H1 (cell line): ENCODE measurements around the gene FKBP5. TPM values are rescaled to one million over a fixed set of nuclear protein-coding genes. Genes with fewer than 3 reads are reported as not detected.

Experiments
- CTCF ChIA-PET: fragments of 300-600 bp; sonication (Branson Sonifier 250); formaldehyde crosslinking; loops from one replicate; lab custom pipeline; 2021; ENCODE audit not compliant: partially characterized antibody; lab: Charles Lee
- POLR2A ChIA-PET: fragments of 300-600 bp; sonication (Branson Sonifier 250); formaldehyde crosslinking; loops from one replicate; lab custom pipeline; 2021; ENCODE audit warnings: inconsistent platforms; ENCODE audit not compliant: partially characterized antibody; lab: Charles Lee
- DNase-seq, 2 experiments: peaks; one replicate each; pipeline versions ENCODE4 v3.0.0 to v3.0.0-alpha.2; 2010 to 2022; ENCODE audit warnings: low spot score in 2 of 2, low read depth in 1 of 2, mixed read lengths in 1 of 2
- FAIRE-seq: peaks from 2 replicates; lab custom pipeline; 2011; peaks lifted over from hg19 to GRCh38; lab: Jason Lieb, UNC
- H2AFZ ChIP-seq: 2 replicates; pipeline ENCODE4 v1.8.1; 2012; ENCODE audit warnings: low read length, inconsistent platforms
- H2AK5ac ChIP-seq: 2 replicates; pipeline ENCODE4 v1.6.1; 2013; ENCODE audit warnings: low read depth, low read length
- H2BK120ac ChIP-seq: replicated peaks from 2 replicates; pipeline ENCODE3; 2013; ENCODE audit warnings: low read depth, low read length, inconsistent platforms
- H2BK12ac ChIP-seq: 2 replicates; pipeline ENCODE4 v1.6.1; 2013; ENCODE audit warnings: low read depth, low read length
- H2BK15ac ChIP-seq: 2 replicates; pipeline ENCODE4 v1.6.1; 2013; ENCODE audit warnings: low read length
- H2BK20ac ChIP-seq: 2 replicates; pipeline ENCODE4 v1.6.1; 2013; ENCODE audit warnings: low read length
- H2BK5ac ChIP-seq: 2 replicates; pipeline ENCODE4 v1.6.1; 2013; ENCODE audit warnings: low read depth, low read length
- H3K14ac ChIP-seq: 2 replicates; pipeline ENCODE4 v1.6.1; 2013; ENCODE audit warnings: inconsistent platforms; ENCODE audit not compliant: insufficient read length
- H3K18ac ChIP-seq: 2 replicates; pipeline ENCODE4 v1.6.1; 2013; ENCODE audit warnings: low read length; ENCODE audit errors: extremely low read depth
- H3K23ac ChIP-seq: 2 replicates; pipeline ENCODE4 v1.6.1; 2013; ENCODE audit warnings: inconsistent platforms; ENCODE audit not compliant: insufficient read length
- H3K23me2 ChIP-seq: 2 replicates; pipeline ENCODE4 v1.6.1; 2013; ENCODE audit warnings: low read depth, low read length
- H3K27ac ChIP-seq: 2 replicates; pipeline ENCODE4 v1.6.1; 2011; ENCODE audit warnings: low read depth, low read length, inconsistent platforms
- H3K27me3 ChIP-seq, 4 experiments: replicated peaks in 1 of 4; 1 replicate in 1 of 4; 2 replicates in 3 of 4; pipeline versions ENCODE4 v1.6.1 to v1.8.1; 2011 to 2013; ENCODE audit warnings: low read length in 3 of 4, mild to moderate bottlenecking in 3 of 4, inconsistent platforms in 2 of 4, mixed read lengths in 2 of 4, moderate library complexity in 1 of 4; ENCODE audit not compliant: control insufficient read depth in 3 of 4, insufficient read depth in 3 of 4; ENCODE audit errors: extremely low read depth in 1 of 4
- H3K36me3 ChIP-seq, 4 experiments: 2 replicates each; pipeline versions ENCODE4 v1.6.1 to v1.8.1; 2011 to 2013; ENCODE audit warnings: mild to moderate bottlenecking in 4 of 4, low read length in 3 of 4, moderate library complexity in 2 of 4, control low read depth in 1 of 4, inconsistent platforms in 1 of 4; ENCODE audit not compliant: insufficient read depth in 4 of 4, control insufficient read depth in 2 of 4
- H3K4ac ChIP-seq: replicated peaks from 2 replicates; pipeline ENCODE3; 2013; ENCODE audit warnings: low read length, low read depth, mixed read lengths, inconsistent platforms; ENCODE audit not compliant: insufficient read length
- H3K4me1 ChIP-seq, 4 experiments: replicated peaks in 1 of 4; 1 replicate in 1 of 4; 2 replicates in 3 of 4; pipeline versions ENCODE4 v1.6.1 to v1.8.1; 2011 to 2013; ENCODE audit warnings: low read length in 3 of 4, inconsistent platforms in 2 of 4, mixed read lengths in 1 of 4; ENCODE audit not compliant: insufficient read depth in 4 of 4, control insufficient read depth in 3 of 4
- H3K4me2 ChIP-seq, 2 experiments: 2 replicates each; pipeline versions ENCODE4 v1.6.1 to v1.8.1; 2011 to 2013; ENCODE audit warnings: low read depth in 2 of 2, low read length in 2 of 2, control low read depth in 1 of 2, inconsistent platforms in 1 of 2, mild to moderate bottlenecking in 1 of 2; ENCODE audit not compliant: insufficient read depth in 1 of 2
- H3K4me3 ChIP-seq, 4 experiments: fragments of 200-600, 300-600 bp in 1 of 4; sonication (generic), shearing (Covaris generic), sonication (Bioruptor Twin) in 1 of 4; 2 replicates each; pipeline versions ENCODE4 v1.5.1 to v1.8.1; 2011 to 2016; ENCODE audit warnings: low read length in 4 of 4, low read depth in 3 of 4, control low read depth in 2 of 4, inconsistent platforms in 2 of 4, mild to moderate bottlenecking in 2 of 4, mixed read lengths in 1 of 4, moderate library complexity in 1 of 4; ENCODE audit not compliant: insufficient read depth in 2 of 4; ENCODE audit errors: extremely low read depth in 1 of 4
- H3K56ac ChIP-seq: replicated peaks from 2 replicates; pipeline ENCODE3; 2013; ENCODE audit warnings: low read depth, mild to moderate bottlenecking, mixed read lengths, low read length, inconsistent platforms; ENCODE audit not compliant: insufficient read length
- H3K79me1 ChIP-seq: 2 replicates; pipeline ENCODE4 v1.6.1; 2013; ENCODE audit warnings: low read depth, low read length, control low read depth
- H3K79me2 ChIP-seq, 2 experiments: 2 replicates each; pipeline versions ENCODE4 v1.6.1 to v1.8.1; 2012 to 2013; ENCODE audit warnings: low read length in 2 of 2, mild to moderate bottlenecking in 2 of 2, inconsistent platforms in 1 of 2; ENCODE audit not compliant: insufficient read depth in 2 of 2, control insufficient read depth in 1 of 2
- H3K9ac ChIP-seq, 4 experiments: replicated peaks in 1 of 4; 1 replicate in 1 of 4; 2 replicates in 3 of 4; pipeline versions ENCODE4 v1.6.1 to v1.8.1; 2011 to 2013; ENCODE audit warnings: low read depth in 3 of 4, low read length in 3 of 4, control low read depth in 2 of 4, mild to moderate bottlenecking in 2 of 4, moderate library complexity in 2 of 4, inconsistent platforms in 1 of 4; ENCODE audit errors: extremely low read depth in 1 of 4
- H3K9me3 ChIP-seq, 2 experiments: 2 replicates each; pipeline versions ENCODE4 v1.6.1 to v1.8.1; 2012 to 2013; ENCODE audit warnings: mild to moderate bottlenecking in 2 of 2, moderate library complexity in 2 of 2, control low read depth in 1 of 2, inconsistent platforms in 1 of 2, low read depth in 1 of 2, low read length in 1 of 2, mixed read lengths in 1 of 2; ENCODE audit not compliant: insufficient read depth in 2 of 2
- H4K20me1 ChIP-seq, 2 experiments: replicated peaks in 1 of 2; 2 replicates each; pipeline versions ENCODE3 to v1.8.1; 2011 to 2013; ENCODE audit warnings: inconsistent platforms in 2 of 2, low read length in 2 of 2, mild to moderate bottlenecking in 1 of 2; ENCODE audit not compliant: insufficient read depth in 2 of 2, control insufficient read depth in 1 of 2
- H4K5ac ChIP-seq: 2 replicates; pipeline ENCODE4 v1.6.1; 2013; ENCODE audit warnings: low read length, low read depth, mixed read lengths, inconsistent platforms; ENCODE audit not compliant: insufficient read length
- H4K8ac ChIP-seq: 2 replicates; pipeline ENCODE4 v1.8.0; 2013; ENCODE audit warnings: mild to moderate bottlenecking, moderate library complexity, low read length, inconsistent platforms; ENCODE audit not compliant: insufficient read depth; ENCODE audit errors: extremely low read depth
- H4K91ac ChIP-seq: replicated peaks from 2 replicates; pipeline ENCODE3; 2013; ENCODE audit warnings: low read length, mixed read lengths, inconsistent platforms; ENCODE audit not compliant: insufficient read length
- CHD1 ChIP-seq: IDR thresholded peaks from 2 replicates; pipeline ENCODE4 v1.6.1; 2012; ENCODE audit warnings: low read depth, low read length, improper control_type of control experiment
- CTBP2 ChIP-seq: IDR thresholded peaks from 2 replicates; pipeline ENCODE4 v1.7.0; 2011; ENCODE audit warnings: borderline replicate concordance, mild to moderate bottlenecking, moderate library complexity, mixed read lengths, low read length; ENCODE audit not compliant: insufficient read depth, insufficient read length
- FOSL1 ChIP-seq: IDR thresholded peaks from 2 replicates; pipeline ENCODE4 v1.6.1; 2011; ENCODE audit warnings: mild to moderate bottlenecking, low read depth, low read length, moderate library complexity; ENCODE audit not compliant: insufficient read depth
- GABPA ChIP-seq: IDR thresholded peaks from 2 replicates; pipeline ENCODE4 v1.6.1; 2011; ENCODE audit warnings: mild to moderate bottlenecking, low read length, moderate library complexity, borderline replicate concordance; ENCODE audit not compliant: insufficient read depth
- NRF1 ChIP-seq: IDR thresholded peaks from 2 replicates; pipeline ENCODE4 v1.6.1; 2011; ENCODE audit warnings: mild to moderate bottlenecking, low read depth, low read length, improper control_type of control experiment
- POLR2AphosphoS5 ChIP-seq: IDR thresholded peaks from 2 replicates; pipeline ENCODE4 v1.6.1; 2011; ENCODE audit warnings: low read depth, low read length
- POU5F1 ChIP-seq: IDR thresholded peaks from 2 replicates; pipeline ENCODE4 v1.6.1; 2011; ENCODE audit warnings: low read depth, mild to moderate bottlenecking, low read length, moderate library complexity
- SAP30 ChIP-seq: fragments of 300-600 bp; sonication (generic); IDR thresholded peaks from 2 replicates; pipeline ENCODE4 v1.7.1; 2012; ENCODE audit warnings: low read length, moderate library complexity, mild to moderate bottlenecking, inconsistent platforms; ENCODE audit not compliant: insufficient read depth, insufficient replicate concordance
- SIRT6 ChIP-seq: IDR thresholded peaks from one replicate; pipeline ENCODE4 v1.7.1; 2012; ENCODE audit warnings: low read length, inconsistent platforms
- TEAD4 ChIP-seq: IDR thresholded peaks from 2 replicates; pipeline ENCODE4 v1.6.1; 2012; ENCODE audit warnings: low read depth, low read length, inconsistent platforms, mixed read lengths
- WGBS, 2 experiments: shearing (Covaris generic) in 1 of 2; methylation state at CpG; one replicate each; pipeline versions ENCODE4 v1.1.6 to v1.1.7; 2013 to 2015; ENCODE audit warnings: low lambda C conversion rate in 2 of 2, mixed read lengths in 2 of 2, inconsistent platforms in 1 of 2, low coverage in 1 of 2, missing lambda C conversion rate in 1 of 2; ENCODE audit not compliant: insufficient replicate concordance in 2 of 2, insufficient coverage in 1 of 2, insufficient read length in 1 of 2; ENCODE audit errors: extremely low coverage in 1 of 2, missing lambda C conversion rate in 1 of 2; 5-methylcytosine and 5-hydroxymethylcytosine counted together
- polyA plus RNA-seq, 7 experiments: library from polyadenylated mRNA; depleted of rRNA in 3 of 7; stranded (reverse) in 5 of 7; unstranded in 2 of 7; fragments of >200 nt in 5 of 7; fragments of 200-250 nt in 2 of 7; gene quantifications; 1 replicate in 5 of 7; 2 replicates in 1 of 7; 4 replicates in 1 of 7; pipeline versions ENCODE4 v1.2.1 to v1.2.3, GENCODE V29; 2011 to 2013; ENCODE audit warnings: missing spikeins in 2 of 7, mixed read lengths in 2 of 7
- total RNA-seq: library from RNA; stranded (reverse); fragmentation: NEBNext Ultra II Directional; extraction: Animal tissue kit (Norgen Biotek cat#: 25700); gene quantifications from 2 replicates; pipeline ENCODE4 v1.2.1, GENCODE V29; 2021
- TF ChIP-seq, protein P1 (sequence below): IDR thresholded peaks from 2 replicates; pipeline ENCODE4 v1.6.1; 2011; ENCODE audit warnings: low read depth, mild to moderate bottlenecking, low read length; ENCODE audit not compliant: insufficient read depth

Gene FKBP5
- total and polyA plus RNA-seq, 2 of the 8 experiments (the other 6 are each of a cell fraction or from before 2014, with no cell fraction given): 14.3 to 40.4 TPM

DNA sequence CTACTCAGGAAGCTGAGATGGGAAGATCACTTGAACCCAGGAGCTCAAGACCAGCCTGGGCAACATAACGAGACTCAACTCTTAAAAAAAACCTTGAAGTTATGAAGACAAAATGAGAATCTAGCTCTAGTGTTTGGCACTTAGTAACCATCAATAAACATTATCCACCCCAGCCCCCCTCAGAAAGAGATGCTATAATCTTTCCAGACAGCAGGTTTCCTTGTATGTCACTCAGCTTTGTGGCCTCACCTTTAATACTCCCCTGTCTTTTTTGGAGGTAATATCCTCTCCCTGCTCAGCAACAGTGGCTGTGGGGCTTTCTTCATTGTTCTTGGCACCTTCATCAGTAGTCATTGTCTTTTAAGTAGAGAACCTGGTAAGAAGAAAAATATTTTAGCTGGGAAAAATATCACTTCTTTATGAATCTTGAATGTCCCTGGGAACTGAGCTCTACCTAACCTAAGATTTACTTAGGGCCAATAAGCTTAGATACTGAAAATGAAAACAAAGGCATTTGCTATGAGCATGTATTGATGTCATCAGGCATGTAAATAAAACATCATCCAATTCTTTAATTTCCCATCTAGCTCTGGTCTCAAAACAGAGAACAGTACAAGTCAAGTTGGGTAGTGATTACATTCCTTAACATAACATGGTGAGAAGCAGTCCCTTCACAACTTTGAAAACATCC lies 46.1 kb downstream of the FKBP5 start:
- Histone ChIP-seq H3K79me2 (peaks cover 0 to 25% of the 10 kb centered on the region in 2 experiments; a peak in 2 of 4 replicates), H3K14ac (no peak overlapping the region), H2BK12ac (no peak overlapping the region), H3K4me1 (peaks cover 0 to 3% (median 1%) of the 10 kb centered on the region in 4 experiments; a peak in 4 of 7 replicates), H3K4me2 (no peak overlapping the region), H2BK15ac (no peak overlapping the region), H3K23ac (no peak overlapping the region), H3K23me2 (no peaks in the 10 kb centered on the region), H3K27me3 (no peaks in the 10 kb centered on the region), H2BK5ac (no peak overlapping the region), H4K20me1 (peaks cover 0 to 1% of the 10 kb centered on the region in 2 experiments), H2BK20ac (no peak overlapping the region), H3K79me1 (no peaks in the 10 kb centered on the region; the same call in 1 of the 2 replicates), H4K8ac (no peak overlapping the region), H2AK5ac (no peak overlapping the region), H2BK120ac (no peak overlapping the region), H2AFZ (no peak overlapping the region), H3K9ac (no peak overlapping the region), H3K18ac (no peak overlapping the region), H3K4ac (no peak overlapping the region), H3K4me3 (no peak overlapping the region), H4K91ac (no peak overlapping the region), H3K9me3 (no peaks in the 10 kb centered on the region), H3K36me3 (peaks cover 0 to 18% (median 12%) of the 10 kb centered on the region in 4 experiments; a peak in 5 of 8 replicates), H3K27ac (no peak overlapping the region), H3K56ac (no peak overlapping the region), H4K5ac (no peak overlapping the region)
- DNase-seq: no peak
- 100% methylated on average over 1 of the region's 1 CpG; no CpG with 5 or more reads in 1 of the 2 experiments for WGBS, 2 experiments
- ChIA-PET CTCF (interaction anchor here (0.6 to 4.0 kb wide), 11 partner anchors 9 to 94 kb away, joined by 3 to 12 read pairs (median 4); partner anchors contain the start of gene ARMC12), POLR2A (interaction anchor here (1.0 to 1.7 kb wide), 3 partner anchors 9 to 89 kb away, joined by 3 to 6 read pairs (median 6); no protein-coding TSS in a partner anchor)
- FAIRE-seq: peak; percentile 39
- no peak for TF ChIP-seq CTBP2
- TF ChIP-seq, protein P1, sequence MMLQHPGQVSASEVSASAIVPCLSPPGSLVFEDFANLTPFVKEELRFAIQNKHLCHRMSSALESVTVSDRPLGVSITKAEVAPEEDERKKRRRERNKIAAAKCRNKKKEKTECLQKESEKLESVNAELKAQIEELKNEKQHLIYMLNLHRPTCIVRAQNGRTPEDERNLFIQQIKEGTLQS: no peak
- TF ChIP-seq POLR2AphosphoS5: no peak
- no peak for TF ChIP-seq TEAD4
- TF ChIP-seq NRF1: no peak
- TF ChIP-seq FOSL1: no peak
- TF ChIP-seq POU5F1: no peak
- no peak for TF ChIP-seq SIRT6
- TF ChIP-seq GABPA: no peak
- TF ChIP-seq CHD1: no peak
- no peak for TF ChIP-seq SAP30
